Right ventricle myocardium superior (tissue), 1 donor: ENCODE results near the gene IKZF4. TPM values are rescaled to one million over a fixed set of nuclear protein-coding genes. Genes with fewer than 3 reads are reported as not detected.
"Not testable (repeated sequence)": the region's sequence is repeated elsewhere in the genome, so short reads cannot be mapped to it uniquely, and the experiment has no call there.

Experiments used
- ATAC-seq: fragments of 200-7000 bp; cut with Tn5 transposase; one replicate; pipeline ENCODE4 v1.9.1; 2020; ENCODE audit warnings: mild to moderate bottlenecking; ENCODE audit not compliant: poor library complexity
- DNase-seq: peaks from one replicate; pipeline ENCODE4 v3.0.0-alpha.2; 2020
- intact Hi-C: fragments of 100-400 bp; cut with DNase I; formaldehyde crosslinking; loops from one replicate; pipeline ENCODE4 v1.11.2; 2022
- total RNA-seq: library from RNA; stranded (reverse); fragmentation: NEBNext Ultra II Directional; extraction: Animal tissue kit (Norgen Biotek cat#: 25700); gene quantifications from one replicate; pipeline ENCODE4 v1.2.1, GENCODE V29; 2021
- donor health status: DM: no; HTN: yes; CAD: no; lungs with severe emphysema.

IKZF4 gene
- total RNA-seq, 1 donor from 2014 or later: 7.0 TPM

DNA sequence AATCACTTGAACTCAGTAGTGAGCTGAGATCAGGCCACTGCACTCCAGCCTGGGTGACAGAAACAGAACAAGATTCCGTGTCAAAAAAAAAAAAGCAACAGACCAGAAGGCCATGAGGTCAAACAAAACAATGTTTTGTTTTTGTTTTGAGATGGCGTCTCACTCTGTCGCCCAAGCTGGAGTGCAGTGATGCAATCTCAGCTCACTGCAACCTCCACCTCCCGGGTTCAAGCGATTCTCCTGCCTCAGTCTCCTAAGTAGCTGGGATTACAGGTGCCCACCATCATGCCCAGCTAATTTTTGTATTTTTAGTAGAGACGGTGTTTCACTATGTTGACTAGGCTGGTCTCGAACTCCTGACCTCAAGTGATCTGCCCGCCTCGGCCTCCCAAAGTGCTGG lies 57.1 kb downstream of the IKZF4 start:
- intact Hi-C loops: not testable (repeated sequence)

DNA sequence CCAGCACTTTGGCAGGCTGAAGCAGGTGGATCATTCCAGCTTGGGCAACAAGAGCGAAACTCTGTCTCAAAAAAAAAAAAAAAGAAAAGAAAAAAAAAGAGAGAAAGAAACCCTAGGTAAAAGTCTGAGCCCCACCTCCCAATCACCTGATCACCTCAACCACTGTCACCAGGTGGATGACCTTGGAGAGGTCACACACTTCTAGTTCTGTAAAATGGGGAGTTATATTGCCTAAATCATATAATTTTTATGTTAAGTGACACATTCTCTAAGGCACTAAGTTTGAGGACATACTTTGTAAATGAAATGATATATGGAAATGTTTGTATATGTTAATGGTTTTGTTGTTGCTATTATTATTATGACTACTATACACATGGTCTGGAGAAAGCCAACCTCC lies 57.6 kb downstream of the IKZF4 start:
- no peak for ATAC-seq
- no peak for DNase-seq
- intact Hi-C loops: no loop called here

More for the DNA sequence above, 57.1 kb downstream of the IKZF4 start:
- DNase-seq, ATAC-seq: not testable (repeated sequence)

DNA sequence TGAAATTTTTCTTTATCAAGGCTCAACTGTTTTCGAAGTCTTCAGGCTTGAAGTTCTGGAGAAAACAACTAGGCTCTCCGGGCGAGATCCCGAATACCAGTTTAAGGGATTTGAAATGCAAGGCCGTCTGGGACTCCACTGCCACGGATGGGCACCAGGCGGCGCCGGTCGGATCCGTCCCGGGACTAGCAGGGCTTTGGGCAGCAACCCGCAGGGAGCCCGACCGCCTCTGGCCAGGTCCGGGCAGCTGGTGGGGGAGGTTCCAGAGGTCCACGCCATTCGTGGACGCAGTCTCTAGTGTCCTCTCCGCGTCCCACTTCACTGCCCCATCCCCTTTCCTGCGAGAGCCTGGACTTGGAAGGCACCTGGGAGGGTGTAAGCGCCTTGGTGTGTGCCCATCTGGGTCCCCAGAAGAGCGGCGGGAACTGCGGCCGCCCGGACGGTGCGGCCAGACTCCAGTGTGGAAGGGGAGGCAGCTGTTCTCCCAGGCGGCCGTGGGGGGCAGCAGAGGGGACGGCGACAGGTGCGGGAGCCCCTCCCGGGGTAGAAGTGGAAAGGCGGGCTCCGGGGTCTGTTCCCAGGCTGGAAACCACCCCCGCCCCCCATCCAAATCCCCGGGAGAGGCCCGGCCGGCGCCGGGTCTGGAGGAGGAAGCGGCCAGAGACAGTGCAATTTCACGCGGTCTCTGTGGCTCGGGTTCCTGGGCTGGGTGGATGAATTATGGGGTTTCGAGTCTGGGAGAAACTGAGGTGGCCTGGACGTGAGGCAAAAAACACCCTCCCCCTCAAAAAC lies 58.3 kb downstream of the IKZF4 start:
- ATAC-seq (peak; percentile 89), DNase-seq (peak; percentile 91)
- intact Hi-C loops: no loop called here

- DNase-seq: peak; percentile 78
- ATAC-seq: peak; percentile 88
- intact Hi-C loops: no loop called here
These were observed 59.1 kb downstream of the IKZF4 start, which contains the start of gene ERBB3 for GRCh38 chr12:56079723-56080555. ERBB3 (plus strand) TSS chr12:56080165; CDS start chr12:56080301, 136 bp downstream.

GRCh38 chr12:56080556-56081138 lies 59.8 kb downstream of the IKZF4 start:
- ATAC-seq (no peak), DNase-seq (no peak)
- intact Hi-C loops: no loop called here

DNA sequence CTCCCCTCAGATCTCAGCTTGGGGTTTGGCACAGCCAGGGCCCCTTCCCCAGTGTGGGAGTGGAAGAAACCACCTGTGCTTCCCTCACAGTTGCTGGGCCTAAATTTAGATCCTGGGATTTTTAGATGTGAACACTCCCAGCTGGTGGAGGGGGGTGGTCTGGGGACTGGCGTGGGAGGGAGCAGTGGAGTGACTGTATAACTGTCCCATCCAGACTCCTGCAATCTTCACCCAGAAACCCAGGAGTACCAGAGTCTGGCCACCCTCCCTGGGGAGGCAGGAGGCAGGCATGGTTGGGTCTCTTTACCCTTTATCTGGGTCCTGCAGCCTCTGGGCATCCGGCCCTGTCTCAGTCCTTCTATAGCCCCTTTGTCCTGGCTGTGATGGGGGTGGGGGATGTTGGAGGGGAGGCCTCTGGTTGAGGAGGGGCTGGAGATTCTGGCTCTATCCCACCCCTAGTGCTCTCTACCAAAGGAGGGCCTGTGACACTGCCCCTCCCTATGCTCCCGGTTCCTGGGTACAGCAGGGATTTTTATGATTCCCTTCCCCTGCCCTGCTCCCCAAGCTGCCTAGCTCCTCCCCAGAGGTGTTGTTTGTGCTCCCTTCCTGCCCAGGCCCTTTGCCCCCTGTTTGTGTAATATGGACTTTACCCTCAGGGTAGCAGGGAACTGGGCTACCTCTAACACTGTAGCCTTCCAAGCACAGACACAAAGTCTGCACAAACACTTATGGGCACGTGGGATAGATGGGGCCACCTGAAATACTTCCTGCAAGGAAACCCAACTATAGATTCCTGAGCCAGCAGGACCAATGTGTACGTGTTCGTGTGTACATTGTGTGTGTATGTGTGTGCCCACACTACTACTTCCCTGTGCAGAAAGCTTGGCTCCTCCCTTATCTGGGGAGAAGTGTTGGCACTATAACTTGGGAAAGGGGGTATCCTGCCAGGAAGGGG lies 60.8 kb downstream of the IKZF4 start:
- ATAC-seq (no peak), DNase-seq (no peak)
- intact Hi-C loops: no loop called here

- intact Hi-C loops: no loop called here
- no peak for ATAC-seq
These were observed 61.5 kb downstream of the IKZF4 start for GRCh38 chr12:56082382-56082781.

GRCh38 chr12:56082967-56083366 lies 62.1 kb downstream of the IKZF4 start:
- ATAC-seq (no peak), DNase-seq (no peak)
- intact Hi-C loops: no loop called here

More at GRCh38 chr12:56082382-56082781, 61.5 kb downstream of the IKZF4 start:
- no peak for DNase-seq

GRCh38 chr12:56084958-56085543 lies 64.2 kb downstream of the IKZF4 start:
- no peak for DNase-seq
- intact Hi-C loops: no loop called here
- no peak for ATAC-seq

DNA sequence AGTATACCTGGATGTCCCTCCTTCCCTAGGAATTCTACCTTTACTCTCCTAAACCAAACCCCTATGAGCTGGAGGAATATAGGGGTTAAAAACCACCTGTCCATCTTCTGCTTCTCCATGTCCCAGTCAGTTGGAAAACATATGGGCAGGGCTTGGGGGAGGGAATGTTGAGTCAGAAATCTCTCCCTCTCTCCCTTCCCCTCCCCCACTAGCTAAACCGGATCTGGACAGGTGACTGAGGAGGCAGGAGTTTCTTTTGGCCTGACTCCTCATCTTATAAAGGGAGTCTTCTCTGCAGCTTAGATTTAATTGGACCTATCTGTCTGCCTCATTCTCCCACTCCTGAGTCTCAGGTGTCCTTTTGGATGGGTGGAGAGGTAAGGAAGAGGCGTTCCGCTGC lies 65.3 kb downstream of the IKZF4 start:
- intact Hi-C loops: no loop called here
- ATAC-seq (no peak), DNase-seq (no peak)

DNA sequence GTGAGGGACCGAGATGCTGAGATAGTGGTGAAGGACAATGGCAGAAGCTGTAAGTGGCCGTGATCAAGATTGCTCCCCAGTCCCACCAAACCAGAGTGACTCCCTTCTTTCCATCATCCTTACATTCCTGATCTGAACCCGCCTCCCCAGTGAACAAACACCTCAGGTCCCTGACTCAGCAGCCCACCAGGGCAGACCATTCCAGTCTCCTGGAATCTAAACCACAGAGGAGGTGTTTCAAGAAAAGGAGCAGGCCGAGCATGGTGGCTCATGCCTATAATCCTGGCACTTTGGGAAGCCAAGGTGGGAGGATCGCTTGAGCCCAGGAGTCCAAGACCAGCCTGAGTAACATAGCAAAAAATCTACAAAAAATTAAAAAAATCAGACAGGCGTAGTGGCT lies 65.8 kb downstream of the IKZF4 start:
- ATAC-seq (no peak), DNase-seq (no peak)
- intact Hi-C loops: no loop called here

DNA sequence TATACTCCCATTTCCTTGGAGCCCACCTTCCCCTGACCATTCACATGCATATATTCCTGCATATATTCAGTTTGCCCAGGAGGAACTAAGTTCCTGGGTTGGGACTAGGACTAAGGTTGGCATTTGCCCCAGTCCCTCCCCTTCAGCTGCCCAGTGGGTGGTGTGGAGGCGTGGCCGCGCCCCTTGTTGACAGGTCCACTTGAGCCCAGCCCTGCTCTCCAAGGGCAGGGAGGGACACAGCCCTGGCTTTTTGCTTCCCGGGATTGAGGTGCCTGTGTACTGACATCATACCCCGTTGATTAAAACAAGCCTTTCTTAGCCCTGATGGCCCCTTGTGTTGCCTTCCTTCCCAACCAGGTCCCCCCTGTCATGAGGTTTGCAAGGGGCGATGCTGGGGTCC lies 66.4 kb downstream of the IKZF4 start:
- DNase-seq (peak; percentile 87), ATAC-seq (peak; percentile 97)
- intact Hi-C loops: no loop called here

Other genes with a start within 250 kb of the IKZF4 start
- gene SARNP, start 203.3 kb upstream of the IKZF4 start, total RNA-seq: 48.0 TPM
- gene ORMDL2, start 203.0 kb upstream of the IKZF4 start, total RNA-seq: 11.6 TPM
- 17.2 TPM for gene DNAJC14, start 191.5 kb upstream of the IKZF4 start, total RNA-seq
- 3.4 TPM for gene MMP19, start 178.1 kb upstream of the IKZF4 start, total RNA-seq
- 14.3 TPM for gene PYM1, start 93.1 kb upstream of the IKZF4 start, total RNA-seq
- 9.5 TPM for gene DGKA, start 89.9 kb upstream of the IKZF4 start, total RNA-seq
- 0.83 TPM for gene PMEL, start 55.0 kb upstream of the IKZF4 start, total RNA-seq
- gene CDK2, start 54.2 kb upstream of the IKZF4 start, total RNA-seq: 7.9 TPM
- 111 TPM for gene RAB5B, start 47.0 kb upstream of the IKZF4 start, total RNA-seq
- 29.7 TPM for gene SUOX, start 23.8 kb upstream of the IKZF4 start, total RNA-seq
- 34.6 TPM for gene RPS26, start 20.9 kb downstream of the IKZF4 start, total RNA-seq
- 4.8 TPM for gene ERBB3, start 59.1 kb downstream of the IKZF4 start, total RNA-seq
- 68.0 TPM for gene PA2G4, start 83.5 kb downstream of the IKZF4 start, total RNA-seq
- 1,888 TPM for gene RPL41, start 95.6 kb downstream of the IKZF4 start, total RNA-seq
- 5.8 TPM for gene ZC3H10, start 97.2 kb downstream of the IKZF4 start, total RNA-seq
- gene ESYT1, start 107.2 kb downstream of the IKZF4 start, total RNA-seq: 27.0 TPM
- 42.7 TPM for gene MYL6B, start 131.5 kb downstream of the IKZF4 start, total RNA-seq
- gene MYL6, start 137.3 kb downstream of the IKZF4 start, total RNA-seq: 513 TPM
- 63.4 TPM for gene SMARCC2, start 168.4 kb downstream of the IKZF4 start, total RNA-seq
- 48.1 TPM for gene RNF41, start 200.9 kb downstream of the IKZF4 start, total RNA-seq
- 18.8 TPM for gene NABP2, start 203.3 kb downstream of the IKZF4 start, total RNA-seq
- gene SLC39A5, start 209.0 kb downstream of the IKZF4 start, total RNA-seq: not detected
- 24.6 TPM for gene ANKRD52, start 237.3 kb downstream of the IKZF4 start, total RNA-seq
- gene COQ10A, start 245.9 kb downstream of the IKZF4 start, total RNA-seq: 153 TPM